GM18870 (cell line): Measurements from ENCODE around the gene PRRT1.
"Not testable (repeated sequence)": the region's sequence is repeated elsewhere in the genome, so short reads cannot be mapped to it uniquely, and the experiment has no call there.

Experiments
- ATAC-seq: cut with Tn5 transposase; IDR thresholded peaks from one replicate; pipeline ENCODE4 v1.9.1; 2021; ENCODE audit warnings: moderate library complexity; ENCODE audit not compliant: unreplicated experiment

The PRRT1 gene

GRCh38 chr6:32188381-32189068, 36.8 kb upstream of the PRRT1 start:
- no peak for ATAC-seq

- not testable (repeated sequence) for ATAC-seq
Measured at GRCh38 chr6:32187725-32188380, 36.1 kb upstream of the PRRT1 start.

GRCh38 chr6:32187009-32187709, 35.4 kb upstream of the PRRT1 start:
- no peak for ATAC-seq

- ATAC-seq, result not testable (repeated sequence)
Measured at GRCh38 chr6:32186151-32186840, 34.6 kb upstream of the PRRT1 start.

GRCh38 chr6:32185681-32186131, 34.0 kb upstream of the PRRT1 start:
- not testable (repeated sequence) for ATAC-seq

GRCh38 chr6:32184084-32184640, 32.4 kb upstream of the PRRT1 start, which contains the start of gene AGER:
Gene AGER, minus strand, starts transcription at chr6:32184253. Its CDS starts 31 bp downstream, at chr6:32184222.
- no peak for ATAC-seq

GRCh38 chr6:32183483-32184083, 31.8 kb upstream of the PRRT1 start:
- ATAC-seq, result no peak

DNA sequence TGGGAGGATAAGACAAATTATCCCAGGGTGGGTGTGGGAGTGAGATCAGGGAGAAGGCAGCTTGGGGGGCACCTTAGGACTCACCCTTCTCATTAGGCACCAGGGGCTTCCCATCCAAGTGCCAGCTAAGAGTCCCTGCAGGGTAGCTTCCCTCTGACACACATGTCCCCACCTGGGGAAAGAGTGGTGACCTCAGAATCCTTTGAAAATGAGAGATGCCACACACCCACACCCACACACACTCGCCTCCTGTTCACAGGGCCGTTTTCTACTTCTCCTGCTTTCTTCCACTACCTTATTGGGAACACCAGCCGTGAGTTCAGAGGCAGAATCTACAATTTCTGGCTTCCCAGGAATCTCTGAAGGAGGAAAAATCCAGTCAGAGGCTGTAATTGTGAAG, 31.3 kb upstream of the PRRT1 start:
- no peak for ATAC-seq

DNA sequence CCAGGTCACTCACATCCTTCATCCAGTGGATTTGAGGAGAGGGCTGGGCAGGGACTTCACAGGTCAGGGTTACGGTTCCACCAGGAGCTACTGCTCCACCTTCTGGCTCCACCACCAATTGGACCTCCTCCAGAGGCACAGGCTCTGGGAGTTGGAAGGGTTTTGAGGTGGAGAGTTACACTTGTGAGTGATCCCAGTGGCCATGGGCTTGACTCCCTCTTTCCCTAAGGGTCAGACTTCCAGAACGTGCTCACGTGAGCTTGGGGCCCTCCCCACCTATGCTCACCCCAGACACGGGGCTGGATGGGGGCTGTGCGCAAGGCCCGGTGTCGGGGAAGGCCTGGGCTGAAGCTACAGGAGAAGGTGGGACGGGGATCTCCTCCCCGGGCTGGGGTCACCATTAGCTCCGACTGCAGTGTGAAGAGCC, 30.8 kb upstream of the PRRT1 start:
- ATAC-seq, result no peak

- ATAC-seq, result no peak
Measured at GRCh38 chr6:32181915-32182529, 30.3 kb upstream of the PRRT1 start.

- ATAC-seq, result no peak
Measured at GRCh38 chr6:32181148-32181702, 29.5 kb upstream of the PRRT1 start.

GRCh38 chr6:32179766-32180405, 28.1 kb upstream of the PRRT1 start:
- no peak for ATAC-seq

GRCh38 chr6:32178547-32179440, 27.1 kb upstream of the PRRT1 start:
- no peak for ATAC-seq

GRCh38 chr6:32177788-32178546, 26.2 kb upstream of the PRRT1 start, which contains the start of gene RNF5:
Gene RNF5, plus strand, starts transcription at chr6:32178405. Its CDS starts 107 bp downstream, at chr6:32178512.
- ATAC-seq, result peak; percentile 85

DNA sequence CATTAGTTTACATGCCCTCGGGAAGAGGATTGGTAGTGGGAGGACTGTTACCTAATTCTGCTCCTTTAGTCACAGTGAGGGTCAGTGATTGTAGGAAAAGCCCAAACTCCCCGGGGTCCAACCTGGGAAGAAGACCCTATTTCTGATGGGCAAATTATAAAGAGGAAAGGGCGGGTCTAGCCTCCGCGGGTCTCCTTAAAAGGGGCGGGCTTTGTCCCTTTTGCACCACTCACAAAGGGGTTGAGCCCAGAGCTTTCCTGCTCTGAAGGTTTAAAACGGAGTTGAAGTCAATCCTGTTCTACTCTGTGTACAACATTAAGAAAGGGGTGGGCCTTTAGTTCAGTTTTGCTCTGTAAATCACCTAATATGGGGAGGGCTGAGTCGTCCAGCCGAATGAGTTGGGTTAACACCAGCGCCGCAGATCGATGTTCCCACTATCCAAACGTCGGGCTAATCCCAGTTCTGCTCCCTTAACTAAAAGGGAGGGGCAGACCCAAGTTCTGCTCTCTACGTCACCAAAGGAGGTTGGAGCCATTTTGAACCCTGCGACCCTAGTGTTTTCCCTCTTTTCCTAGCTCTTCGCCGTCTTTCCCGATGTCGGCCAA, 25.5 kb upstream of the PRRT1 start:
- ATAC-seq, result no peak

- no peak for ATAC-seq
Measured at GRCh38 chr6:32176476-32177182, 24.9 kb upstream of the PRRT1 start.
